Choroid plexus epithelial cell (primary cell): ENCODE results near the gene TBCD.

Experiments used
- DNase-seq: peaks from one replicate; pipeline ENCODE4 v3.0.0-alpha.2; 2010; ENCODE audit warnings: low read depth
- H3K4me3 ChIP-seq: 2 replicates; pipeline ENCODE4 v1.5.1; 2011; ENCODE audit warnings: low read depth, mild to moderate bottlenecking, control low read depth, low read length, moderate library complexity
- TF ChIP-seq, protein P1 (sequence below): conservative IDR thresholded peaks from 2 replicates; pipeline ENCODE4 v1.5.1; 2011; ENCODE audit warnings: low read depth, mild to moderate bottlenecking, control low read depth, inconsistent platforms, low read length, moderate library complexity

Gene TBCD

DNA sequence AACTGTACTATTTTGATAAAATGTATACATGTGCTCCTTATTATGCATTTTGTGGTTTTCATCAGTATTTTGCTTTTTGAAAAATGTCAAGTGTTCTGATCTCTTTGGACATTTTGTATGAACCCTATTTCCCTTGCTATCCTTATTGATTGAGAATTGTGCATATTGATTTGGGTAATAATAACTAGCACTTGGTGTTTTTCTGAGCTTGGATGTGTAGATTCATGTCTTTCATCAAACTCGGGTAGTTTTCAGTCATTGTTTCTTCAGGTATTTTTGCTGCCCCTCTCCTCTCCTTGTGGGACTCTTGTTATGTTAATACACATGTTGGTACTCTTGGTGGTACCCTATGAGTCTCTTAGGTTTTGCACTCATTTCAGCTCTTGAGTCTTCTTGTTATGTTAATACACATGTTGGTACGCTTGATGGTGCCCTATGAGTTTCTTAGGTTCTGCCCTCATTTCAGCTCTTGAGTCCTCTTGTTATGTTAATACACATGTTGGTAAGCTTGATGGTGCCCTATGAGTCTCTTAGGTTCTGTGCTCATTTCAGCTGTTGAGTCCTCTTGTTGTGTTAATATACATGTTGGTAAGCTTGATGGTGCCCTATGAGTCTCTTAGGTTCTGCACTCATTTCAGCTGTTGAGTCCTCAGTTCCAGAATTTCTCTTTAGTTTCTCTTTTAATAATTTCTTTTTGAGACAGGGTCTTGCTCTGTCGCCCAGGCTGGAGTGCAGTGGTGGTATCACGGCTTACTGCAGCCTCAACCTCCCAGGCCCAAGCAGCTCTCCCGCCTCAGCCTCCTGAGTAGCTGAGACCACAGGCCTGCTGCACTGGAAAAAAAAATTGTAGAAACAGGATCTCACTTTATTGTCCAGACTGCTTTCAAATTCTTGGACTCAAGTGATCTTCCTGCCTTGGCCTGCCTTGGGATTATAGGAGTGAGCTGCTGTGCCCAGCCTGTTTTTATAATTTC lies 68.7 kb downstream of the TBCD start:
- no peak overlapping the region for H3K4me3 ChIP-seq
- no peak for DNase-seq
- TF ChIP-seq, protein P1, sequence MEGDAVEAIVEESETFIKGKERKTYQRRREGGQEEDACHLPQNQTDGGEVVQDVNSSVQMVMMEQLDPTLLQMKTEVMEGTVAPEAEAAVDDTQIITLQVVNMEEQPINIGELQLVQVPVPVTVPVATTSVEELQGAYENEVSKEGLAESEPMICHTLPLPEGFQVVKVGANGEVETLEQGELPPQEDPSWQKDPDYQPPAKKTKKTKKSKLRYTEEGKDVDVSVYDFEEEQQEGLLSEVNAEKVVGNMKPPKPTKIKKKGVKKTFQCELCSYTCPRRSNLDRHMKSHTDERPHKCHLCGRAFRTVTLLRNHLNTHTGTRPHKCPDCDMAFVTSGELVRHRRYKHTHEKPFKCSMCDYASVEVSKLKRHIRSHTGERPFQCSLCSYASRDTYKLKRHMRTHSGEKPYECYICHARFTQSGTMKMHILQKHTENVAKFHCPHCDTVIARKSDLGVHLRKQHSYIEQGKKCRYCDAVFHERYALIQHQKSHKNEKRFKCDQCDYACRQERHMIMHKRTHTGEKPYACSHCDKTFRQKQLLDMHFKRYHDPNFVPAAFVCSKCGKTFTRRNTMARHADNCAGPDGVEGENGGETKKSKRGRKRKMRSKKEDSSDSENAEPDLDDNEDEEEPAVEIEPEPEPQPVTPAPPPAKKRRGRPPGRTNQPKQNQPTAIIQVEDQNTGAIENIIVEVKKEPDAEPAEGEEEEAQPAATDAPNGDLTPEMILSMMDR = no peak

DNA sequence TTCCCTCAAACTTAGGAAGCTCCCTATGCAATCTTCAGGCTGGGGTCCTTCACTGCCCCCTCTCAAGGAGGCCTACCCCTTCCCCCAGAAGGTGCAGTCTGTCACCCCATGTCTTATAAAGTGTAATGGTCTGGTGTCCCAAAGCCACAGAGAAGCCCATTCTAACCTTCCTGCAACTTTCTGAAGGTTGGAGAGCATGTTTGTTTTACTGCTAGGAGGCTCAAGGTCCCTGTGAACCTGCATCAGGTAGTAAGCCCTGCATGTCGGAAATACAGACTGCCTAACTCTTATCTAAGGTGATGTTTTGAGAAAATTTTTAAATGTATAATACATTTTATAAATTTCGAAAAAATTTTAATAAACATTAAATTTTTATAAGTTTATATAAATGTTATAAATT lies 69.7 kb downstream of the TBCD start:
- TF ChIP-seq, protein P1 = no peak

DNA sequence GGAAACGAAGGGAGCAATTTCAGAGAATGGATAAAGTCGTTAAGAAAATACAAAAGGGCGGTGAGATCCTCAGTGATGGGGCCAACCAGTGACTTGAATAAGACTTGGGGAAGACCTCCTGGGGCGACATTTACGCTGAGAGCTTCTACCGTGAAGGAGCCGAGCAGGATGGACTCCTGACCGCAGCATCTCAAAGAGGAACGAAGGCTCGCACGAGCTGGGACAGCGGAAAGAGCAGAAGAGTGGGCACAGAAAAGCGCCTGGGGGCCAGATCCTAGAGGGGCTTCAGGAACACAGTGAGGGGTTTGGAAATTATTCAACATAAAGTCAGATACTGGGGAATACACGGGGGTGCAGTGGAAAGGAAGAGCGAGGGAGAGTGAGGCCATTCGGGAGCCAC lies 70.4 kb downstream of the TBCD start:
- TF ChIP-seq, protein P1 = no peak
- no peak overlapping the region for H3K4me3 ChIP-seq
- DNase-seq = no peak

More for the DNA sequence above, 69.7 kb downstream of the TBCD start:
- H3K4me3 ChIP-seq = no peak overlapping the region
- DNase-seq = no peak

DNA sequence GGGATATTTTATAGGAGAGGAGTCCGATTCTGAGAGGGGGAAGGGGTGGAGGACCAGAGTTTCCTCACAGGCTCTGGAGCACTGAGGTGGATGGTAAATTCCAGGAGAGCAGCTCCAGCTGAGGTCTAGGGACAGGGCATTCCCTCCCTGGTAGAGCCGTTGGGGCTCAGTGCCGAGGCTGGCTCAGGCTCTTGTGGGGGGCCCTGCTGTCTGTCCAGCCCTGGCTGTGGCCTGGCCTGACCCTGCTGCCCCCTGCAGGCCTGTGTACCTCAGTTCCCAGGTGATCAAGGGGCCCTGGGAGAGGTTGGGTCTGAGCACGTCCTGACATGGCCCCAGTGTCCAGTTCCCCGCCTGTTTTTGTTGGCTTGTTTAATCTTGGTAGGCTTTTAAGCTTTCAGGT lies 71.1 kb downstream of the TBCD start:
- no peak overlapping the region for H3K4me3 ChIP-seq
- no peak for DNase-seq
- TF ChIP-seq, protein P1 = no peak

DNA sequence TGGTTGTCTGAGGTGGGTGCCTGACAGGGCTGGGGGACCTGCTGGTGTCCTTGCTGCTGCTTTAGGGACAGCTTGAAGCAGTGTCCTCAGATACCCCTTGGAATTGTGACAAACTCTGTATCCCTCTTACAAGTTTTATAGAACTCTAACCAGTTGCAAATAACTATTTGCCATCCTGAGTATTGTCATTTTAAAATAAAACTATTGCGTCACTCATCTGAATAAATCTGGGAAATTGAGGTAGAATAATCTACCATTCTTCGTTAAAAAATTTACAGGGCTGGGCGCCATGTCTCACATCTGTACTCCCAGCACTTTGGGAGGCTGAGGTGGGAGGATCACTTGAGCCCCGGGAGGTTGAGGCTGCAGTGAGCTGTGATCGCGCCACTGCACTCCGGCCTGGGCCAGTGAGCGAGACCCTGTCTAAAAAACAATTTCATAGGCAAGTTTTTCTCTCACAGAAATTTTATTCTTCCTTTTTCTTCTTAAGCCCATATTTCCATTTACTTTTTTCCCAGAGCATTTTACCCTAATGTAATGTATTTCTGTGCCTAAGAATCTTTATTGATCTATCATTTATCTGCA lies 73.8 kb downstream of the TBCD start:
- TF ChIP-seq, protein P1 = no peak
- no peak overlapping the region for H3K4me3 ChIP-seq
- DNase-seq = no peak

DNA sequence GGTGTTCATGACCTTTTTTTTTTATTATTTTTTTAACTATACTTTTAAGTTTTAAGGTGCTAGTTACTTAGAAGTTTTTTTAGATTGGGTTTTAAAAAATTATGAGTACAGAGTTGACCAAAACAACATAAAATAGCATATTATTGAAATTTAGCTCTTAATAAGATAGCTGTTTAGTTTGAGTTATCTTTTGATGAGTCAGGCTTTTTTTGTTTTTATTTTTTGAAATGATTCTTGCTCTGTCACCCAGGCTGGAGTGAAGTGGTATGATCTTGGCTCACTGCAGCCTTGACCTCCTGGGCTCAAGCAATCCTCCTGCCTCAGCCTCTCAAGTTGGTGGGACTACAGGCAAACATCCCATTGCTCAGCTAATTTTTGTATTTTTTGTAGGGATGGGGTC lies 74.3 kb downstream of the TBCD start:
- DNase-seq = no peak
- TF ChIP-seq, protein P1 = no peak

More for the DNA sequence above, 74.3 kb downstream of the TBCD start:
- no peak overlapping the region for H3K4me3 ChIP-seq
